ENCODE measurements around the gene SEBOX.

DNA sequence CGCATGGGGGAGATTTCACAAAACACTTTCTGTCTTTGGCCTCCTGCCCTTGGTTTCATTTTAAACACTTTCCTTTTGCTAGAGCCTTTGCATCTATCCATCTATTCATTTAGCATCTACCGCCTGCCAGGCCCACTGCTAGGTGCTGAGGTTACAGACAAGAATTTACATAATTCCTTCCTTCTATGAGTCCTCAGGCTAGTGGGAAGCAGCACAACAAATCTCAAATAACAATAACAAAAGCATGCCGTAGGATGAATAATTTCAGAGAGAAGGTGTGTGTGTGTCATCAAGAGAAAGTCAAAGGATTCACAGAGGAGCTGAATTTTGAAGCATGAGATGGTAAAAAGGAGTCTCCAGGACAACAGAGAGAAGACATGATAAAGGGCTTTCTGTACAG, 47.1 kb upstream of the SEBOX start:
- TF ChIP-seq, protein P1, sequence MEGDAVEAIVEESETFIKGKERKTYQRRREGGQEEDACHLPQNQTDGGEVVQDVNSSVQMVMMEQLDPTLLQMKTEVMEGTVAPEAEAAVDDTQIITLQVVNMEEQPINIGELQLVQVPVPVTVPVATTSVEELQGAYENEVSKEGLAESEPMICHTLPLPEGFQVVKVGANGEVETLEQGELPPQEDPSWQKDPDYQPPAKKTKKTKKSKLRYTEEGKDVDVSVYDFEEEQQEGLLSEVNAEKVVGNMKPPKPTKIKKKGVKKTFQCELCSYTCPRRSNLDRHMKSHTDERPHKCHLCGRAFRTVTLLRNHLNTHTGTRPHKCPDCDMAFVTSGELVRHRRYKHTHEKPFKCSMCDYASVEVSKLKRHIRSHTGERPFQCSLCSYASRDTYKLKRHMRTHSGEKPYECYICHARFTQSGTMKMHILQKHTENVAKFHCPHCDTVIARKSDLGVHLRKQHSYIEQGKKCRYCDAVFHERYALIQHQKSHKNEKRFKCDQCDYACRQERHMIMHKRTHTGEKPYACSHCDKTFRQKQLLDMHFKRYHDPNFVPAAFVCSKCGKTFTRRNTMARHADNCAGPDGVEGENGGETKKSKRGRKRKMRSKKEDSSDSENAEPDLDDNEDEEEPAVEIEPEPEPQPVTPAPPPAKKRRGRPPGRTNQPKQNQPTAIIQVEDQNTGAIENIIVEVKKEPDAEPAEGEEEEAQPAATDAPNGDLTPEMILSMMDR (IDR thresholded peaks at IDR 0.05), result no peak
- TF ChIP-seq ZFX (IDR thresholded peaks at IDR 0.05; ENCODE audit: borderline replicate concordance), result no peak
